Fibroblast of skin of back (primary cell): ENCODE measurements around the gene FGFR1OP2.

Source experiments
- DNase-seq: peaks from one replicate; pipeline ENCODE4 v3.0.0-alpha.2; 2013

The FGFR1OP2 gene

DNA sequence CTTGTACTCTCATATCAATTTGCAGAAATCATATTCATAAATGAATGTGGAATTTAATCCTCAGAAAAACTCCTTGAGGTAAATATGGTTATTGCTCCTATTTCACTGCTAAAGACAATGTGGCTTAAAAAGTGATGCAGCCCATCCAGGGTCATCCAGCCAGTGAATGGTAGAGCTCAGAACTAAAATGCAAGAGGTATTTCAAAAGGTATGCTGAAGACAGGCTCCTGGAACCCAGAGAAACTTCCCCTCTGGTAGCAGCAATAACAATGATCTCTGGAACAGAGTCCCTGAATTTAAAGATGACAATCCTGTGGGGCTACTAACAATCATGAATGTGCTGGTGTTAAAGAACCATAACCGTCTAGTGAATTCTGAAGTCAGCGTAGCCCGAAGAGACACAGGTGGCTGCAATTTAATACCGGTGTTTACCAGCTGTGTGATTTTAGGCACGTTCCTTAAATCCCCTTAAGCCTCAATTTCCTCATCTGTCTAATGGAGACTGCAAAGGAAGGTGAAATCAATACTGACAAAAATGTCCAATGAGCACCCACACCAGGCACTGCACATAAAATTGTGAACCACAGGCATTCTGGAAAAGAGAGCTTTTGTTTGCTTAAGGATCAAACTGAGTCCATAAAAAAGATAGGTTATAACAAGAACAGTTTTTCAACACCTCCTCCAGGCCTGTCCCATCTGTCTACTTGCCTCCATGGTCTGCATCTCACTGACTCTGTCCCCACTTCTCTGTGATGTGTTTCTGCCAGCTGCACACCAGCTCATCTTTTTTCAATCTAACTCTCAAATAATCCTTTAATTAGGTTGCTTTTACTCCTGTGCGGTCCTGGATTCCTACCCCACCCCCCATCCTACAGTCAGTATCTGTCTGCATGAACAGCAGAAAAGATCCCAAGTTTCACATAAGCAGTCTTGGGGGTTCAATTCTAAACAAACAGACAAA, 65.4 kb downstream of the FGFR1OP2 start:
- no peak for DNase-seq

DNA sequence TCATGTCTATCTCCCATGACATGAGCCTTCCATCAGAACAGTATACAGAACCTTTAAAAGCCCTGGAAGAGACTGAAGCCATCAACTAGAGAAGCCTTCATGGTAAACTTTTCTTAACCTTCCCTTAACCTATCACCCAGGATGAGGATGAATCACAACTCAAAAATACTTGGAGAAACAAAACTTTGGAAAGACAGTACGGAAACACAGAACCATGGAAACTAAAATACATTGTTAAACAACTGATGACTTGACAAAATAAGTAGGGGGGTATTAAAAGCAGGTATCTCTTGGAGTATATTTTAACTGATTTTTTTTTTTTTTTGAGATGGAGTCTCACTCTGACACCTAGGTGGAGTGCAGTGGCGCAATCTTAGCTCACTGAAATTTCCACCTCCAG, 67.2 kb downstream of the FGFR1OP2 start:
- DNase-seq, result peak; percentile 9

DNA sequence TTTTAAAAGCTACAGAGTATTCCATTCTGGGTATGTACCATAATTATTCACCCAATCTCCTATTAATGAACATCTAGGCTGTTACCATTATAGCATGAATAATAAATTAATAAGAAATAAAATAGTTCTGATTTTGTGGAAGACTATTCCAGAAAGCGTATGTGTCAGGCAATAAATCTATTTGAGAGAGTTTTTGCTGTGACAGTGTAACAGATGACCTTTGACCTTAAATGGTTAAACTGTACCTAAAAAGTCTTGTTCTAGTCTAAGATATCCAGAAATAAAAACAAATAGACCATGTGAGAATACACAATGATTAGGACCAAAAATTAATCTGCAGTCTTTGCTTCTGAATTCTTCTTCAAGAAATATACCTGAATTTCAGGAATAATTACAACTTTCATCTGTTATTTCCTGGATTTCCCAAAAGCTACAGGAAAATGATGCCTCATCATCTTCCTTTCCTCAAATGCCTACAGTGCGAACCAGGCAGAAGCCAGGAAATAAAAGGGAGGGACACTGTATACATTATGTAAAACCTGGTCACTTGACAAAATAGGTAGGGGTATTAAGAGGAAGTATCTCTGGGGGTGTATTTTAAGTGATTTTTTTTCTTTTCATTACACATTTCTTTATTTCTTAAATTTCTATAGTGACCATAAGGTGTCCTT, 68.7 kb downstream of the FGFR1OP2 start:
- no peak for DNase-seq

DNA sequence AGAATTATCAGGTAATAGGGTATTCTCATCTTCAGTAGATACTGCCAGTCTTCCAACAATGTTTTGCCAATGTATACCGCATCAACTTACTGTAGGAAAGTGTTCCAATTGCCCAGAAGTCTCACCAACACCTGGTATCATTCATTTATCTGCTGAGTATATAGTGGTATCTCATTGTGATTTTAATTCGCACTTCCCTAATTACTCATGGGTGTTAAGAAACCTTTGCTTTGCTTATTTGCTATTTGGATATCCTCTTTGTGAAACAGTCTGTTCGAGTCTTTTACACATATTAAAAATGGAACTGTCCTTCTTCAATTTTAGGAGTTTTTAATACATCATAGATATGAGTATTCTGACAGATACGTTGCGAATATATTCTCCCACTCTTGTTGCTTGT, 69.8 kb downstream of the FGFR1OP2 start:
- no peak for DNase-seq

DNA sequence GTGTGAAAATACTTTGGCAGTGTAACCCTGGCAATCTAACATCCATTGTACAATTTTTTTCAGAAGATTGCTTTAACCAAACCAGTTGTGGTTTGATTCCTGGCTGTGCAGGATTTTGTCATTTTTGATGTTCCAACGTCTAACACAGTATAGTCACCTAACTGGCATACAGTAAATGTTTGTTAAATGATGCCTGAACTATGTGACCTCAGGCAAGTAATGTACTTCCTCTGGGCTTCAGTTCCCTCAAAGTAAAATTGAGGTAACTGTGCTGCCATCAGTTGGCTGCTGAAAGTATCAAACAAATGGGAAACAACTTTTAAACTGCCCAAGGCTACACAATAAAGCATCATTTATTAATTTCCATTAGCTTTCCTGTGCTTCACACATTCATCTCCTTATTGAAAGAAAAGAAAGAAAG, 71.6 kb downstream of the FGFR1OP2 start:
- peak; percentile 8 for DNase-seq

DNA sequence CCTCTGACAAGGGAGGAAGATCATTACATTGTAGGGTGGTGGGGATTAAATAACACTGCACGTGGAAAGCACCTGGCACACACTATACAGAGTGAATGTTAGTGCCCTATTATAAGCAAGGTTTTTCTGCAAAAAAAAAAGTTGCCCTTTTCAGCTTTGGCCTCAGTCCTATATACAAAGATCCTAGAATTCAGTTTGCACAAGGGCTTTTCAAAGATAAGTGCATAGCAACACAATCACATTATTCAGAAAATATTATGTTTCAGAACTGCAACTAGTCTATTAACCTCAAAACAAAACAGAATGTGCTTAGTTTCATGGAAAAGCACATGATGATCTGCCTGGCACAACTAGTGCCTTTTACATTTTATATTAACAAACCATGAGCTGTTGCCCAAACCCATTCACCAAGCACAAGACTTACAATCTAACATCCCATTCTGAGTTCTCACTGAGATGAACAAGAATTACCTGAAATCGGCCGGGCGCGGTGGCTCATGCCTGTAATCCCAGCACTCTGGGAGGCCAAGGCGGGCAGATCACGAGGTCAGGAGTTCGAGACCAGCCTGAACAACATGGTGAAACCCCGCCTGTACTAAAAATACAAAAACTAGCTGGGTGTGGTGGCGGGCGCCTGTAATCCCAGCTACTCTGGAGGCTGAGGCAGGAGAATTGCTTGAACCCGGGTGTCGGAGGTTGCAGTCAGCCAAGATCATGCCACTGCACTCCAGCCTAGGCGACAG, 74.1 kb downstream of the FGFR1OP2 start:
- no peak for DNase-seq

DNA sequence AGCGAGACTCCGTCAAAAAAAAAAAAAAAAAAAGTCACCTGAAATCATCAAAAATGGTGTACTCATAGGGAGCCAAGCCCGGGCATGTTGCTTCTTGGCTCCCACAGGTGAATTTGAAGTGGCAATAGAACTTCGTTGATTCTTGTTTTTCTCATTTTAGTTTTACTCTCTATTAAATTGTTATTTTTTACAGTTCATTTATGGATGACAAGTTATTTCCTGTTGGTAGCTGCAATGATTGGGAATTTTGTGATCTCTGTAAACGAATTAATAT, 74.6 kb downstream of the FGFR1OP2 start:
- DNase-seq, result no peak

DNA sequence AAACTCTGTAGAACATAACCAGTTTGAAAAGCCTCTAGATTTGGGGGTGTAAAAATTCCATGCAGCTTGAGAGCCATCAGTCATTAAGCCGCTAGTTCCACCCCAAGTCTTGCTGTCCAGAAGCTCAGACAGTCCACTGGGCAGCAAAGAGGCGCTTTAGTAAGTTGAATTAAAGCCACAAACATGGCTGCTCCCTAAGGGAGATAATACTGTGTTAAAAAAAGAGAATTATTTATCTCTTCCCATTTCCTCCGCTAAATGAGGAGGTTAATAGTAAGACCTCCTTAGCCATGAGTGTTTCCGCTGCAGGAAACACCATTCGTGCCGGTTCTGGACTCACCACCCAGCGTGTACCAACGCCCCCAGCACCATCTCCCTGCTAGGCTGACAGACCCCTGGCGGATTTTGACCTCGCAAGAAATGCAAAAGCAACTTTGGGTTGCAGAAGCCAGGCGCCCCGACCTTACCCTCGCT, 75.4 kb downstream of the FGFR1OP2 start:
- no peak for DNase-seq

DNA sequence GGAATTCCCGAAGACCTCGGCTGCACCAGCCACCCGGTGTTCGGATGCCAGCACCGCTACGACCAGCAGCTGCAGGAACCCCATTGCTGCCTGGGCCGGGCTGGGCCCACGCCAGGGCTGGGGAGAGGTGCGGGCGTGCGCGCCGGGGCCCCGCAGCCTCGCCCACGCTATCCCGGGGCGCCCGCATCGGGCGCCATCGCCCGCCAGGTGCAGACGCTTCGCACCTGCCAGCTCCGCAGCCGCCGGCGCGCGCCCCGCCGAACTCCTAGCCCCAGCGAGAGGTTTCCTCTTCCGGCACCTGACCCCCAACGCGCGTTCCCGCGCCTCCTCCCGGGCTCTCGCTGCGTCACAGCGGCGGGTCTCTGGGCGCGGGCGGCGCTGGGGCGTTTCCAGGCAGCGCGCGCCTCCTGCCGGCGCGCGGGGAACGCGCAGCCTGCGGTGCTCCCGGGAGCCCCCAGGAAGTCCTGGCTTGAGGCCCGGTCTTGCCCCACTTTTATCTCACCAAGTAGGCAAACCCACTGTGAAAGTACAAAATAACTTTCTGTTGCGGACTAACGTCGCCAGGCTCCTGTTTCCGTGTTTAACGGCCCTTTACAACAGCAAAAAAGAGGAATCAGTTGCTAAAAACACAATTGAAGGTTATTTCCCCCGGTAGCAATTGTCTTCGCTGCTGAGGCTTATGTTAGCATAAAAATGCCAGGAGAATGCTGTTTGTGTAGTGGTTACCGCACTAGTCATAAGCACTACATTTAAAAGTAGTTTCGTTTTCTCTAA, 76.0 kb downstream of the FGFR1OP2 start, which contains the start of gene TM7SF3:
TSS of gene TM7SF3 (minus strand) at position 300 of the 774 bp plus-strand sequence. CDS start at position 84, 216 bp downstream.
- peak; percentile 84 for DNase-seq

DNA sequence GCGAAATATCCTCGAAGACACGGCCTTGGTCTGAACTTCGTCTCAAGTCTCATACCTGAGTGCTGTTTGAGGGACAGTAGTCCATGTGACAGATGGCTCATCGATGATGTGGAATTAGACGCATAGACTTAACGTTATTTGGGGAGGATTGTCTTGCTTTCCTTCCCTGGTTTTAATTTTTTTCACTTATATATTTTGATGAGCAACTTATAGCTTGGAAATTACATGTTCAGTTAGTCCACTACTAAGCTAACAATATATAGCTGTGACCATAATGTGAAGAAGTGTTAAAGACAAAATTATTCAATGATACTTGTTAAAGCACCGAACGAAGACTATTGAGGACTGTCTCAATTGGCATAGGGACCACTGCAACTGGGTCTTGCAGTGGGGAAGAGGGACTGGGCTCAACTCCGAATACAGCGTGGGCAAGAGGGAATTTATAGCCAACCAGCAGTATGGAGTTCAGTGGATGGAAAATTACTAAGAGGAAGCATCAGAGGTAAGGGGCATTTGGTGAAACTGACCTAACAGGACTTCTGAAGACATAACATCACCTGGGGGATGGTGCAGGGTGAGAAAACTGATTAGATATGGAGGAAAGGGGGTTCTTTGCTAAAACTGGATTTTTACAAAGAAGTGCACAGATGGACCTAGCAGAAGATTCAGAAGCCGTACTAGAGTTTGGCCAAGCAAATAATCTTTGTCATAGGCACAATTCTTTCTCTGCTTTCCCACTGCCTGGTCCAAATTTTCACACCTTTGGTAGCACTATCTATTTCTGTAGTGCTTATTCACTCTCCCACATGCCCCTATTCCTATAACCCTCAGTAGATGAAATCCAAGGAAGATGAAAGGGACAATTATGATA, 76.8 kb downstream of the FGFR1OP2 start:
- DNase-seq, result no peak

DNA sequence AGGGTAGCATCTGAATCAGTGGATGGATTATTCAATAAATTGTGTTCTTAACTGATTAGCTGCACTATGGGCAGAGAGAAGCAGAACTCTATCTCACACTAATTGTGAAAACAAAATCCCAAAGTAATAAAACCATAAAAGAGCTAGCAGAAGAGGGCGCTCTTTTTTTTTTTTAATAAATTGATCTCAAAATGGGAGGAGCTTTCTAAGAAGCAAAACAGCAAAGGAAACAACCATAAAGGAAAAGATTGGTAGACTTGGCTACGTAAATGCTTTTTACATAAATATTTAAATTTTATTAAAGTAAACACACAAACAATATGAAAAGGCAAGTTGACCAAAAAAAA, 77.4 kb downstream of the FGFR1OP2 start:
- DNase-seq, result peak; percentile 46
